IPS-20b (cell line): ENCODE data around the gene UBR7.

ENCODE experiments used
- H3K27ac ChIP-seq: one replicate; pipeline ENCODE4 v1.5.1; 2013; ENCODE audit warnings: low read length
- H3K27me3 ChIP-seq: 2 replicates; pipeline ENCODE4 v1.6.1; 2013; ENCODE audit warnings: mild to moderate bottlenecking, low read length, inconsistent platforms; ENCODE audit not compliant: insufficient read depth
- H3K36me3 ChIP-seq: 2 replicates; pipeline ENCODE4 v1.6.1; 2013; ENCODE audit warnings: low read depth, mild to moderate bottlenecking, inconsistent platforms, low read length, moderate library complexity; ENCODE audit not compliant: insufficient read depth
- H3K4me1 ChIP-seq: 2 replicates; pipeline ENCODE4 v1.6.1; 2013; ENCODE audit warnings: mild to moderate bottlenecking, control low read depth, inconsistent platforms, low read length, moderate library complexity; ENCODE audit not compliant: insufficient read depth
- H3K4me3 ChIP-seq: 2 replicates; pipeline ENCODE4 v1.5.1; 2013; ENCODE audit warnings: mild to moderate bottlenecking, low read length, inconsistent platforms
- H3K9ac ChIP-seq: 2 replicates; pipeline ENCODE4 v1.6.1; 2013; ENCODE audit warnings: low read depth, mild to moderate bottlenecking, inconsistent platforms, low read length, moderate library complexity
- H3K9me3 ChIP-seq: 2 replicates; pipeline ENCODE4 v1.6.1; 2013; ENCODE audit warnings: mild to moderate bottlenecking, low read depth, low read length, inconsistent platforms; ENCODE audit not compliant: insufficient read depth

The UBR7 gene

GRCh38 chr14:93268406-93268805 is 61.4 kb downstream of the UBR7 start:
- Histone ChIP-seq H3K4me1 (no peaks in the 10 kb centered on the region), H3K36me3 (peaks cover 9% of the 10 kb centered on the region; the same call in 1 of the 2 replicates), H3K9me3 (no peaks in the 10 kb centered on the region), H3K27me3 (no peaks in the 10 kb centered on the region), H3K4me3 (no peak overlapping the region), H3K27ac (no peak overlapping the region), H3K9ac (no peak overlapping the region)

GRCh38 chr14:93269341-93270068 is 62.4 kb downstream of the UBR7 start:
- Histone ChIP-seq H3K27ac (no peak overlapping the region), H3K4me3 (no peak overlapping the region), H3K9me3 (no peaks in the 10 kb centered on the region), H3K36me3 (no peaks in the 10 kb centered on the region), H3K27me3 (no peaks in the 10 kb centered on the region), H3K4me1 (no peaks in the 10 kb centered on the region), H3K9ac (no peak overlapping the region)

- H3K27ac ChIP-seq: no peak overlapping the region
- no peaks in the 10 kb centered on the region for H3K4me1 ChIP-seq
- H3K27me3 ChIP-seq: no peaks in the 10 kb centered on the region
These were observed 64.1 kb downstream of the UBR7 start for GRCh38 chr14:93271111-93271510.

GRCh38 chr14:93274055-93274806 is 67.2 kb downstream of the UBR7 start:
- Histone ChIP-seq H3K27me3 (no peaks in the 10 kb centered on the region), H3K4me3 (no peak overlapping the region), H3K9me3 (no peaks in the 10 kb centered on the region), H3K4me1 (peaks cover 7% of the 10 kb centered on the region; the same call in 1 of the 2 replicates), H3K36me3 (no peaks in the 10 kb centered on the region), H3K9ac (no peak overlapping the region), H3K27ac (no peak overlapping the region)

More at GRCh38 chr14:93271111-93271510, 64.1 kb downstream of the UBR7 start:
- no peak overlapping the region for H3K4me3 ChIP-seq
- no peaks in the 10 kb centered on the region for H3K9me3 ChIP-seq
- no peak overlapping the region for H3K9ac ChIP-seq
- no peaks in the 10 kb centered on the region for H3K36me3 ChIP-seq

- Histone ChIP-seq H3K9ac (no peak overlapping the region), H3K27ac (no peak overlapping the region), H3K27me3 (no peaks in the 10 kb centered on the region), H3K4me3 (no peak overlapping the region), H3K9me3 (no peaks in the 10 kb centered on the region), H3K4me1 (peaks cover 7% of the 10 kb centered on the region; the same call in 1 of the 2 replicates), H3K36me3 (no peaks in the 10 kb centered on the region)
These were observed 69.1 kb downstream of the UBR7 start for GRCh38 chr14:93276031-93276716.
